GM12801 (cell line): Measurements from ENCODE around the gene SHTN1.

Source experiments
- CTCF ChIP-seq: IDR thresholded peaks from one replicate; pipeline ENCODE4 v1.5.1; 2011; ENCODE audit warnings: control low read depth; ENCODE audit not compliant: insufficient read length; ENCODE audit errors: extremely low read depth

SHTN1 gene

GRCh38 chr10:116882639-116883038, 122.3 kb downstream of the SHTN1 start:
- no peak for TF ChIP-seq CTCF

- TF ChIP-seq CTCF = no peak
These were observed 124.1 kb downstream of the SHTN1 start for GRCh38 chr10:116880716-116881482.

GRCh38 chr10:116879817-116880216, 125.2 kb downstream of the SHTN1 start:
- no peak for TF ChIP-seq CTCF

- no peak for TF ChIP-seq CTCF
These were observed 126.9 kb downstream of the SHTN1 start for GRCh38 chr10:116878123-116878522.

- no peak for TF ChIP-seq CTCF
These were observed 127.6 kb downstream of the SHTN1 start for GRCh38 chr10:116877391-116877790.

GRCh38 chr10:116875897-116876296, 129.1 kb downstream of the SHTN1 start:
- TF ChIP-seq CTCF = no peak

- no peak for TF ChIP-seq CTCF
These were observed 131.9 kb downstream of the SHTN1 start for GRCh38 chr10:116873134-116873533.

- TF ChIP-seq CTCF = no peak
These were observed 134.0 kb downstream of the SHTN1 start for GRCh38 chr10:116870949-116871348.
